H9 (cell line): ENCODE data around the gene MPC1. TPM values are rescaled to one million over a fixed set of nuclear protein-coding genes. Genes with fewer than 3 reads are reported as not detected.
"Not testable (repeated sequence)": the region's sequence is repeated elsewhere in the genome, so short reads cannot be mapped to it uniquely, and the experiment has no call there.

Experiments used
- DNase-seq: peaks from one replicate; pipeline ENCODE4 v3.0.0-alpha.2; 2017
- H2AFZ ChIP-seq: one replicate; pipeline ENCODE4 v1.6.1; 2013; ENCODE audit warnings: mild to moderate bottlenecking, low read length, control low read depth, moderate library complexity
- H2AK5ac ChIP-seq: 2 replicates; pipeline ENCODE4 v1.6.1; 2013; ENCODE audit warnings: low read length, control low read depth, mixed read lengths; ENCODE audit not compliant: insufficient read length
- H2BK120ac ChIP-seq: one replicate; pipeline ENCODE4 v1.6.1; 2013; ENCODE audit warnings: low read depth, mild to moderate bottlenecking, low read length, control low read depth, inconsistent platforms; ENCODE audit not compliant: poor library complexity, severe bottlenecking
- H2BK12ac ChIP-seq: 2 replicates; pipeline ENCODE4 v1.6.1; 2013; ENCODE audit warnings: low read length, control low read depth, mixed read lengths, low read depth; ENCODE audit not compliant: insufficient read length
- H2BK15ac ChIP-seq: 2 replicates; pipeline ENCODE4 v1.6.1; 2013; ENCODE audit warnings: low read depth, low read length, control low read depth
- H2BK20ac ChIP-seq: one replicate; pipeline ENCODE4 v1.6.1; 2013; ENCODE audit warnings: low read depth, mild to moderate bottlenecking, low read length, control low read depth, inconsistent platforms; ENCODE audit not compliant: poor library complexity, severe bottlenecking
- H2BK5ac ChIP-seq: 2 replicates; pipeline ENCODE4 v1.6.1; 2013; ENCODE audit warnings: low read length, control low read depth, mixed read lengths; ENCODE audit not compliant: insufficient read length
- H3K14ac ChIP-seq: 2 replicates; pipeline ENCODE4 v1.6.1; 2013; ENCODE audit warnings: low read length, control low read depth; ENCODE audit not compliant: insufficient read depth
- H3K18ac ChIP-seq: 2 replicates; pipeline ENCODE4 v1.6.1; 2013; ENCODE audit warnings: low read depth, mild to moderate bottlenecking, mixed read lengths, low read length, control low read depth; ENCODE audit not compliant: insufficient read length
- H3K23ac ChIP-seq: 2 replicates; pipeline ENCODE4 v1.6.1; 2013; ENCODE audit warnings: low read length, control low read depth, mixed read lengths, low read depth; ENCODE audit not compliant: insufficient read length
- H3K23me2 ChIP-seq: 2 replicates; pipeline ENCODE4 v1.6.1; 2013; ENCODE audit warnings: low read depth, mild to moderate bottlenecking, mixed read lengths, low read length, control low read depth; ENCODE audit not compliant: insufficient read length, poor library complexity, severe bottlenecking
- H3K27ac ChIP-seq: 2 replicates; pipeline ENCODE4 v1.5.1; 2013; ENCODE audit warnings: low read length, control low read depth, mixed read lengths, low read depth; ENCODE audit not compliant: insufficient read length
- H3K27me3 ChIP-seq: 2 replicates; pipeline ENCODE4 v1.6.1; 2013; ENCODE audit warnings: low read length, control low read depth, inconsistent platforms; ENCODE audit not compliant: insufficient read depth
- H3K4ac ChIP-seq: 2 replicates; pipeline ENCODE4 v1.6.1; 2013; ENCODE audit warnings: low read depth, mild to moderate bottlenecking, control low read depth, inconsistent platforms, low read length, moderate library complexity
- H3K4me1 ChIP-seq: 2 replicates; pipeline ENCODE4 v1.6.1; 2013; ENCODE audit warnings: low read length, control low read depth, inconsistent platforms; ENCODE audit not compliant: insufficient read depth
- H3K4me2 ChIP-seq: 2 replicates; pipeline ENCODE4 v1.6.1; 2013; ENCODE audit warnings: low read length, control low read depth, mixed read lengths; ENCODE audit not compliant: insufficient read length, insufficient read depth
- H3K56ac ChIP-seq: 2 replicates; pipeline ENCODE4 v1.6.1; 2013; ENCODE audit warnings: low read depth, mild to moderate bottlenecking, mixed read lengths, low read length, control low read depth; ENCODE audit not compliant: insufficient read length
- H3K79me1 ChIP-seq: 2 replicates; pipeline ENCODE4 v1.6.1; 2013; ENCODE audit warnings: low read depth, mild to moderate bottlenecking, moderate library complexity, low read length, control low read depth, inconsistent platforms; ENCODE audit not compliant: insufficient read depth, poor library complexity, severe bottlenecking
- H3K79me2 ChIP-seq: 2 replicates; pipeline ENCODE4 v1.6.1; 2013; ENCODE audit warnings: low read length, control low read depth, inconsistent platforms; ENCODE audit not compliant: insufficient read depth
- H3K9ac ChIP-seq: 2 replicates; pipeline ENCODE4 v1.6.1; 2013; ENCODE audit warnings: low read length, control low read depth, mixed read lengths; ENCODE audit not compliant: insufficient read length; ENCODE audit errors: extremely low read depth
- H3K9me3 ChIP-seq: one replicate; pipeline ENCODE4 v1.6.1; 2013; ENCODE audit warnings: low read depth, low read length, inconsistent platforms; ENCODE audit not compliant: control insufficient read depth
- H3T11ph ChIP-seq: one replicate; pipeline ENCODE4 v1.6.1; 2013; ENCODE audit warnings: mild to moderate bottlenecking, low read length, control low read depth, inconsistent platforms
- H4K20me1 ChIP-seq: one replicate; pipeline ENCODE4 v1.6.1; 2013; ENCODE audit not compliant: control insufficient read depth, insufficient read length, insufficient read depth
- H4K5ac ChIP-seq: 2 replicates; pipeline ENCODE4 v1.6.1; 2013; ENCODE audit warnings: low read depth, mild to moderate bottlenecking, mixed read lengths, low read length, control low read depth; ENCODE audit not compliant: insufficient read length
- H4K8ac ChIP-seq: replicated peaks from 2 replicates; pipeline ENCODE4 v1.6.1; 2013; ENCODE audit warnings: low read length, control low read depth, mixed read lengths, low read depth; ENCODE audit not compliant: insufficient read length
- H4K91ac ChIP-seq: 2 replicates; pipeline ENCODE4 v1.6.1; 2013; ENCODE audit warnings: low read depth, mild to moderate bottlenecking, moderate library complexity, mixed read lengths, low read length, control low read depth; ENCODE audit not compliant: insufficient read length
- H3K27ac Mint-ChIP-seq, 3 experiments: 2 replicates in 2 of 3; 3 replicates in 1 of 3; pipeline ENCODE4 v1.8.0; 2020 to 2021; ENCODE audit warnings: mixed read lengths in 3 of 3, mild to moderate bottlenecking in 1 of 3, moderate library complexity in 1 of 3
- H3K27me3 Mint-ChIP-seq: 2 replicates; pipeline ENCODE4 v1.8.0; 2021; ENCODE audit warnings: low read depth, mild to moderate bottlenecking, moderate library complexity, mixed read lengths
- H3K36me3 Mint-ChIP-seq, 3 experiments: 2 replicates in 2 of 3; 3 replicates in 1 of 3; pipeline ENCODE4 v1.8.0; 2020 to 2021; ENCODE audit warnings: low read depth in 3 of 3, mixed read lengths in 3 of 3; ENCODE audit not compliant: insufficient read depth in 1 of 3
- H3K4me1 Mint-ChIP-seq, 2 experiments: 2 replicates each; pipeline ENCODE4 v1.8.0; 2020; ENCODE audit warnings: mixed read lengths in 2 of 2
- H3K4me3 Mint-ChIP-seq, 2 experiments: 2 replicates in 1 of 2; 3 replicates in 1 of 2; pipeline ENCODE4 v1.8.0; 2020 to 2021; ENCODE audit warnings: mild to moderate bottlenecking in 2 of 2, mixed read lengths in 2 of 2, moderate library complexity in 1 of 2
- H3K9me3 Mint-ChIP-seq, 2 experiments: 2 replicates in 1 of 2; 3 replicates in 1 of 2; pipeline ENCODE4 v1.8.0; 2020; ENCODE audit warnings: mild to moderate bottlenecking in 2 of 2, mixed read lengths in 2 of 2, moderate library complexity in 1 of 2
- WGBS: extraction: QIAGEN DNeasy Blood & Tissue Kit; methylation state at CpG from one replicate; pipeline ENCODE4 v1.1.7; 2013; ENCODE audit warnings: missing lambda C conversion rate, low lambda C conversion rate, mixed read lengths; ENCODE audit not compliant: insufficient read length; ENCODE audit errors: extremely low coverage; 5-methylcytosine and 5-hydroxymethylcytosine counted together
- total RNA-seq: library from RNA; stranded (reverse); gene quantifications from 2 replicates; pipeline ENCODE4 v1.2.1, GENCODE V29; 2021
- TF ChIP-seq, protein P1 (sequence below): fragments of 200-600 bp; sonication (generic); conservative IDR thresholded peaks from 3 replicates; pipeline ENCODE4 v1.8.0; 2021; ENCODE audit warnings: antibody characterized with exemption, mild to moderate bottlenecking

MPC1 gene
- total RNA-seq, 1 experiment from 2014 or later = 10.0 TPM

GRCh38 chr6:166387642-166388289 lies 5.0 kb upstream of the MPC1 start:
- Mint-ChIP-seq H3K9me3 (no peaks in the 10 kb centered on the region), H3K4me1 (peaks cover 11% of the 10 kb centered on the region in 2 experiments), H3K36me3 (no peaks in the 10 kb centered on the region; a peak in 1 of 7 replicates), H3K27me3 (peaks cover 6% of the 10 kb centered on the region; the same call in 1 of the 2 replicates), H3K27ac (no peak overlapping the region), H3K4me3 (no peak overlapping the region)
- no CpG with 5 or more reads among the region's 5 CpGs for WGBS
- TF ChIP-seq, protein P1, sequence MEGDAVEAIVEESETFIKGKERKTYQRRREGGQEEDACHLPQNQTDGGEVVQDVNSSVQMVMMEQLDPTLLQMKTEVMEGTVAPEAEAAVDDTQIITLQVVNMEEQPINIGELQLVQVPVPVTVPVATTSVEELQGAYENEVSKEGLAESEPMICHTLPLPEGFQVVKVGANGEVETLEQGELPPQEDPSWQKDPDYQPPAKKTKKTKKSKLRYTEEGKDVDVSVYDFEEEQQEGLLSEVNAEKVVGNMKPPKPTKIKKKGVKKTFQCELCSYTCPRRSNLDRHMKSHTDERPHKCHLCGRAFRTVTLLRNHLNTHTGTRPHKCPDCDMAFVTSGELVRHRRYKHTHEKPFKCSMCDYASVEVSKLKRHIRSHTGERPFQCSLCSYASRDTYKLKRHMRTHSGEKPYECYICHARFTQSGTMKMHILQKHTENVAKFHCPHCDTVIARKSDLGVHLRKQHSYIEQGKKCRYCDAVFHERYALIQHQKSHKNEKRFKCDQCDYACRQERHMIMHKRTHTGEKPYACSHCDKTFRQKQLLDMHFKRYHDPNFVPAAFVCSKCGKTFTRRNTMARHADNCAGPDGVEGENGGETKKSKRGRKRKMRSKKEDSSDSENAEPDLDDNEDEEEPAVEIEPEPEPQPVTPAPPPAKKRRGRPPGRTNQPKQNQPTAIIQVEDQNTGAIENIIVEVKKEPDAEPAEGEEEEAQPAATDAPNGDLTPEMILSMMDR = no peak
- Histone ChIP-seq H3K14ac (no peak overlapping the region), H3K79me2 (no peaks in the 10 kb centered on the region), H2AK5ac (no peak overlapping the region), H3T11ph (no peak overlapping the region), H3K27ac (no peak overlapping the region), H3K9me3 (no peaks in the 10 kb centered on the region), H3K4ac (no peak overlapping the region), H3K18ac (no peak overlapping the region), H4K91ac (no peak overlapping the region), H4K20me1 (no peaks in the 10 kb centered on the region), H2BK20ac (no peak overlapping the region), H3K4me1 (peaks cover 3% of the 10 kb centered on the region; the same call in 1 of the 2 replicates), H4K8ac (no peak overlapping the region), H2BK5ac (no peak overlapping the region), H2BK12ac (no peak overlapping the region), H3K9ac (no peak overlapping the region), H2AFZ (no peak overlapping the region), H3K56ac (no peak overlapping the region), H3K23ac (no peak overlapping the region), H3K79me1 (no peaks in the 10 kb centered on the region), H3K27me3 (no peaks in the 10 kb centered on the region), H2BK15ac (no peak overlapping the region), H2BK120ac (no peak overlapping the region), H3K23me2 (peaks cover 3% of the 10 kb centered on the region), H4K5ac (no peak overlapping the region), H3K4me2 (no peak overlapping the region)
- no peak for DNase-seq

DNA sequence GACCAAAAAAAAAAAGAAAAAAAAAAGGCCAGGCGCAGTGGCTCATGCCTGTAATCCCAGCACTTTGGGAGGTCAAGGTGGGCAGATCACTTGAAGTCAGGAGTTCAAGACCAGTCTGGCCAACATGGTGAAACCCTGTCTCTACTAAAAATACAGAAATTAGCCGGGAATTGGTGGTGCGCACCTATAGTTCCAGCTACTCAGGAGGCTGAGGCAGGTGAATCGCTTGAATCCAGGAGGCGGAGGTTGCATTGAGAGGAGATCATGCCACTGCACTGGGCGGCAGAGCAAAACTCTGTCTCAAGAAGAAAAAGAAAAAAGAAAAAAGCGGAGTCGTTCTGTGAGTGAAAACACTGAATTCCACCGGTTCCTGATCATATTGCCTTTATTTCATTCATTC lies 4.4 kb upstream of the MPC1 start:
- not testable (repeated sequence) for H2BK20ac ChIP-seq, H2BK5ac ChIP-seq, H4K8ac ChIP-seq, H3K27ac ChIP-seq, H3K18ac ChIP-seq, H3K23ac ChIP-seq, H4K91ac ChIP-seq, H3K4me2 ChIP-seq, H4K5ac ChIP-seq, H3K36me3 Mint-ChIP-seq, H3K14ac ChIP-seq, H3T11ph ChIP-seq, H3K27me3 Mint-ChIP-seq, H3K4ac ChIP-seq, H3K79me2 ChIP-seq, H3K56ac ChIP-seq, H3K9ac ChIP-seq, H2BK120ac ChIP-seq, H3K79me1 ChIP-seq, H3K4me1 ChIP-seq, H3K23me2 ChIP-seq, H4K20me1 ChIP-seq, H2AK5ac ChIP-seq, H2BK12ac ChIP-seq, H3K27me3 ChIP-seq, H3K27ac Mint-ChIP-seq, DNase-seq, H3K9me3 ChIP-seq, H3K4me3 Mint-ChIP-seq, H2AFZ ChIP-seq, H3K9me3 Mint-ChIP-seq, H2BK15ac ChIP-seq
- WGBS = no CpG with 5 or more reads among the region's 9 CpGs
- peaks cover 11% of the 10 kb centered on the region in 2 experiments for H3K4me1 Mint-ChIP-seq
